SH-SY5Y (cell line): Measurements from ENCODE around the gene XPR1.

Source experiments
- GATA2 ChIP-seq: IDR thresholded peaks from 2 replicates; pipeline ENCODE4 v1.6.1; 2011; ENCODE audit warnings: mild to moderate bottlenecking, low read depth, low read length
- GATA3 ChIP-seq: IDR thresholded peaks from 2 replicates; pipeline ENCODE4 v1.6.1; 2011; ENCODE audit warnings: low read depth, mild to moderate bottlenecking, low read length, moderate library complexity

Gene XPR1

GRCh38 chr1:180646547-180646946, 14.7 kb downstream of the XPR1 start:
- no peak for TF ChIP-seq GATA3
- TF ChIP-seq GATA2, result no peak

DNA sequence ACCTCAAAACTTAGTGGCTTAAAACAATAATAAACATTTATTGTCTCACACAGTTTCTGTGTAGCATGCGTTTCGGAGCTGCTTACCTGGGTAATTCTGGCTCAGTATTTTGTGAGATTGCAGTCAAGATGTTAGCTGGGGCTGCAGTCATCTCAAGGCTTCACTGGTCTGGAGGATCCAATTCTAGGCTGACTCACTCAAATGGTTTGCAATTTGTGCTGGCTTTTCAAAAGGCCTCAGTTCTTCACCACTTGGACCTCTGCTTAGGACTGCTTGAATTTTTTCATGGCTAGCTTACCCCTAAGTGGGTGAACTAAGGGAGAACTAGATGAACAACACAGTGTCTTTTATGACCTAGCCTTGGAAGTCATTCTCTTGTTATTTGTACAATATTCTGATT, 21.0 kb downstream of the XPR1 start:
- TF ChIP-seq GATA2 (no peak), GATA3 (no peak)

GRCh38 chr1:180662709-180663108, 30.9 kb downstream of the XPR1 start:
- TF ChIP-seq GATA3, result no peak
- no peak for TF ChIP-seq GATA2

DNA sequence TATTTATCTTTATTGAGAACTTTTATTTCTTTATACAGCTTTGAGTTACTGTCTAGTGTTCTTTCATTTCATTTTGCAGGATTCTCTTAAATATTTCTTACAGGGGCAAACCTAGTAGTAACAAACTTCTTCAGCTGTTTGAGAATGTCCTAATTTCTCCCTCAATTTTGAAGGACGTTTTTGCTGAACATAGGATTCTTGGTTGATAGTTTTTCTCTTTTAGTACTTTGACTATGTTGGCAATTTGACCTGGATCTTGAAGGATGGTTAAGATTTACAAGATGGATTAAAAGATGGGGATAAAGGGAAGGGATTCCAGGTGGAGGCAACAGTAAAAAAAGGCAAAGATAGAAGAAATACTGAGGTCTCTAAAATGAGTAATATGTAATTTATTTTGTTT, 38.9 kb downstream of the XPR1 start:
- no peak for TF ChIP-seq GATA2
- TF ChIP-seq GATA3, result no peak

DNA sequence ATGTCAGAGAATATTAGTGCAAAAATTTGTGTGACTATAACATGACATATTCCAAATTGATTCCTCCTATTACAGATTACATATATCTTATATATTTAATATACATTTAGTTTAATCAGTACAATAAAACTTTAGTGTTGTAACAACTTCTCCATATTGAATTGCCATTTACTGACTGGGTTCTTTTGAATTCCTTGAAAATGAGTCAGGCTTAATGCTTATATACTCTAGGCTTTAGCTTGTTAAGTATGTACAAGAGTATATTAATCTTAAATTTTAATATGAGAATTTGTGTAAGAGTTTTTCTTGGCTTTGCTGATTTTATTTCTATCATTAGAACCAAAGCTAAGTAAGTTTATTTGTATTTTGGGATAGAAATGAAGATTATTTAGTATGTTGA, 40.3 kb downstream of the XPR1 start:
- TF ChIP-seq GATA2 (no peak), GATA3 (no peak)

GRCh38 chr1:180672505-180672904, 40.7 kb downstream of the XPR1 start:
- TF ChIP-seq GATA3, result no peak
- TF ChIP-seq GATA2, result no peak

DNA sequence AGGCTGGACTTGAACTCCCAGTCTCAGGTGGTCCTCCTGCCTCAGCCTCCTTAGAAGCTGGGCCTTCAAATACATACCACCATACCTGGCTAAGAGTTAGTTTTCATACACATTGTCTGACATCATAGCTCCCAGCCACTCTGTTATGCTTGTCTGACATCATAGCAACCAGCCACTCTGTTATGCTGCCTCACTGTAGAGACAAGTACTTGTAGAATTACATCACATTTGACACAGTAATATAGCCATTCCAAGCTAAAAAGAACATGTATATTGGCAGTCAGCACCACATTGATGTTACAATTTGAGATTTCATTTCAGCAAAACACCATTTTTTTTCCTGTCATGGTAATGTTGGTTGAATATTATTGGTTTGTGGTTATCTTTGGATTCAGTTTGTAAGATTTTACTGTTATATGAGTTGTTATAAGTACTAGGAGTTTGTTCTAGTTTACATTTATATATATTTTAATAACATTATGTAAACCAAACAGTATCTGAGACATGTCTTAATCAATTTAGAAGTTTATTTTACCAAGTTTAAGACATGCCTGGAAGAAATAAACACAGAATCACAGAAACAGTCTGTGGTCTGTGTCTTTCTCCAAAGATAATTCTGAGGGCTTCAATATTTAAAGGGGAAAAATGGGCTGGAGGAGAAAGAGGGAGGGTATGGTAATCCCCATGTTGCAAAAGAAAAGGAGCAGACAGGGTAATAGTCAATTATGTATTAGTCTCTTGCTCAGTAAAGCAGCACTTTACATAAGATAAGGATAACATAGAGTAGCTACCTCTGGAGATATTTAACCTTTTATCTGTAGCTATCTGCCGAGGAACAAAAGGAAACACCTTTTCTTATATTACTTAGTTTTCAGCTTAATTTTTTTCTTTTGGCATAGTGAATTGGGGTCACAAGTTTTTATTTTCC, 43.0 kb downstream of the XPR1 start:
- TF ChIP-seq GATA2, result no peak
- TF ChIP-seq GATA3, result no peak

DNA sequence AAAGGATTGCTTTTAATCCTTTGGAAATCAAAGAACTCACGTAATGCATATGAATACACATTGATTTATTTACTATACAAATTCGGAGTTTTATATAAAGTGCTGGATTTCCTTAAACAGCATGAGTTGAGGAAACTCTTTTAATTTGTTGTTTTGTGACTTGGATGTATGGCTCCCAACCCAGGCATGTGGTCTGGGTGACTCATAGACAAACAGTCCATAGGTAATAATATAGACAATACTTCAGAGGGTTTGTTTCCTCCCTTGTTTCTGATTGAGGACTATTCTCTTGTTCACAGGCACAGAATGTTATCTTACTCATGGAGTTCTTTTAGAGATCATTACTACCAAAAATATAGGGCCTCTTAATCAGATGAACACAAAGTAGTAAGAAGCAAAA, 43.8 kb downstream of the XPR1 start:
- no peak for TF ChIP-seq GATA2
- TF ChIP-seq GATA3, result no peak

DNA sequence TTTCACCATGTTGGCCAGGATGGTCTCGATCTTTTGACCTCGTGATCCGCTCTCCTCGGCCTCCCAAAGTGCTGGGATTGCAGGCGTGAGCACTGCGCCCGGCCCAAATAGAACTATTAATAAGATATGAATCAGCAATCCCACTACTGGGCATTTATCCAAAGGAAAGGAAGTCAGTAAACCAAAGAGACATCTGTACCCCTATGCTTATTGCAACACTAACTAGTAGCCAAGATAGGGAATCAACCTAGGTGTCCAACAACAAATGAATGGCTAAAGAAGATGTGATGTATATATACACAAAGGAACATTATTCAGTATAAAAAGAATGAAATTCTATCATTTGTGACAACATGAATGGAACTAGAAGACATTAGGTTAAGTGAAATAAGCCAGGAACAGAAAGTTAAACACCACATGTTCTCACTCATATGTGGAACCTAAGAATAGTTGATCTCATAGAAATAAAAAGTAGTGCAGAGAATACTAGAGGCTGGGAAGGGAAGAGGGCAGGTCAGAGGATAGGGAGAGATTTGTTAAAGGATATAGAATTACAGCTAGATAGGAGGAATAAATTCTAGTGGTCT, 48.8 kb downstream of the XPR1 start:
- TF ChIP-seq GATA3, result no peak
- TF ChIP-seq GATA2, result no peak

GRCh38 chr1:180691322-180691913, 59.6 kb downstream of the XPR1 start:
- TF ChIP-seq GATA3 (no peak; the same call in 1 of the 2 replicates), GATA2 (no peak)

GRCh38 chr1:180693564-180694244, 61.9 kb downstream of the XPR1 start:
- TF ChIP-seq GATA3, result no peak
- no peak for TF ChIP-seq GATA2

GRCh38 chr1:180695282-180695681, 63.5 kb downstream of the XPR1 start:
- TF ChIP-seq GATA2 (no peak), GATA3 (no peak)

DNA sequence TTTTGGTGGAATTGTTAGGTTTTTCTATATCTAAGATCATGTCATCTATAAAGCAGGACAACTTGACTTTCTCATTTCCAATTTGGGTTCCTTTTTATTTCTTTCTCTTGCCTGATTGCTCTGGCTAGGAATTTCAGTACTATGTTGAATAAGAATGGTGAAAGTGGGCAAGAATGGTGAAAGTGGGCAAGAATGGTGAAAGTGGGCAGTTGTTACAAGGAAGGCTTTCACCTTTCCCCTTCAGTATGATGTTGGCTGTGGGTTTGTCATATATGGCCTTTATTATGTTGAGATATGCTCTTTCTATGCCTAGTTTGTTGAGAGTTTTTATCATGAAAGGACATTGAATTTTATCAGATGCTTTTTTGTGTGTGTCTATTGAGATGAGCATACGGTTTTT, 64.5 kb downstream of the XPR1 start:
- TF ChIP-seq GATA2, result no peak
- TF ChIP-seq GATA3, result no peak

DNA sequence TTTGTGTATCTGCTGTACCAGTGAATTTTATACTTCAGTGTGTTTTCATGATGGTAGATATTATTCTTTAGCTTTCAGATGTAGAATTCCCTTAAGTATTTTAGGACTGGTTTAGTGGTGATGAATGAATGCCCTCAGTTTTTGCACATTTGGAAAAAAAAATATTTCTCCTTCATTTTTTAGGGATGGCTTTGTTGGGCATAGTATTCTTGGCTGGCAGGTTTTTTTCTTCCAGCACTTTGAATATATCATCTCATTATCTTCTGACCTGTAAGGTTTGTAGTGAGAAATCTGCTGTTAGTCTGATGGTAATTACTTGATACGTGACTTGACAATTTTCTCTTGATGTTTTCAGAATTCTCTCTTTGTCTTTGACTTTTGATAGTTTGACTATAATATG, 66.8 kb downstream of the XPR1 start:
- no peak for TF ChIP-seq GATA3
- TF ChIP-seq GATA2, result no peak

DNA sequence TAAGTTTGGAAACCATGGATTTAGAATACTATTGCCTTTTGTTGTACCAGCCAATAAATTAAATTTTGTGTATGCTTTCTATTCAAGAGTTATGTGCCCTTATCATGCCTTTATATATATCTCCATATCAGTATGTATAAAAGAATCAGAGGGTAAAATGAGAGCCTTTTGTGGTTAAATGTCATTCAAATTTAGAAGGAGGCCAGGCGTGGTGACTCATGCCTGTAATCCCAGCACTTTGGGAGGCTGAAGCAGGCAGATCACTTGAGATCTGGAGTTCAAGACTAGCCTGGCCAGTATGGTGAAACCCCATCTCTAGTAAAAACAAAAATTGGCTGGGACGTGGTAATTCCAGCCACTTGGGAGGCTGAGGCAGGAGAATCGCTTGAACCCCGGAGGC, 88.9 kb downstream of the XPR1 start:
- TF ChIP-seq GATA2 (no peak), GATA3 (no peak)

GRCh38 chr1:180722586-180722985, 90.8 kb downstream of the XPR1 start:
- TF ChIP-seq GATA2, result no peak
- no peak for TF ChIP-seq GATA3

- TF ChIP-seq GATA2 (no peak), GATA3 (no peak)
Observed at GRCh38 chr1:180724055-180724454, 92.2 kb downstream of the XPR1 start.
